GM06990 (cell line): ENCODE results near the gene NIM1K.
"Not testable (repeated sequence)": the region's sequence is repeated elsewhere in the genome, so short reads cannot be mapped to it uniquely, and the experiment has no call there.

Source experiments
- DNase-seq: peaks from one replicate; pipeline ENCODE4 v3.0.0-alpha.2; 2011; ENCODE audit not compliant: insufficient read length; ENCODE audit errors: extremely low read depth
- H3K27me3 ChIP-seq: replicated peaks from 2 replicates; pipeline ENCODE4 v1.6.0; 2011; ENCODE audit warnings: low read length; ENCODE audit not compliant: control insufficient read depth, insufficient read depth
- H3K36me3 ChIP-seq: 2 replicates; pipeline ENCODE4 v1.5.1; 2011; ENCODE audit warnings: low read length; ENCODE audit not compliant: control insufficient read depth, insufficient read depth
- H3K4me3 ChIP-seq: replicated peaks from 2 replicates; pipeline ENCODE4 v1.5.1; 2011; ENCODE audit warnings: low read depth, mild to moderate bottlenecking, control low read depth, low read length
- CTCF ChIP-seq: IDR thresholded peaks from 2 replicates; pipeline ENCODE4 v1.5.1; 2011; ENCODE audit warnings: low read length, control low read depth, mild to moderate bottlenecking, inconsistent platforms; ENCODE audit not compliant: insufficient read depth, poor library complexity, severe bottlenecking

The NIM1K gene

GRCh38 chr5:43256261-43256966 is 64.4 kb downstream of the NIM1K start:
- no peak for DNase-seq
- Histone ChIP-seq H3K36me3 (no peaks in the 10 kb centered on the region), H3K4me3 (no peak overlapping the region), H3K27me3 (no peaks in the 10 kb centered on the region)
- no peak for TF ChIP-seq CTCF

GRCh38 chr5:43258116-43258515 is 66.1 kb downstream of the NIM1K start:
- TF ChIP-seq CTCF = no peak

GRCh38 chr5:43262269-43262668 is 70.2 kb downstream of the NIM1K start:
- not testable (repeated sequence) for H3K27me3 ChIP-seq, H3K36me3 ChIP-seq, H3K4me3 ChIP-seq, DNase-seq

More at GRCh38 chr5:43258116-43258515, 66.1 kb downstream of the NIM1K start:
- Histone ChIP-seq H3K4me3 (no peak overlapping the region), H3K36me3 (no peaks in the 10 kb centered on the region), H3K27me3 (no peaks in the 10 kb centered on the region)
- no peak for DNase-seq

- no peak for TF ChIP-seq CTCF
- Histone ChIP-seq H3K36me3 (no peaks in the 10 kb centered on the region), H3K4me3 (no peak overlapping the region), H3K27me3 (no peaks in the 10 kb centered on the region)
- peak; percentile 30 for DNase-seq
Observed at GRCh38 chr5:43268188-43268820, 76.3 kb downstream of the NIM1K start.

- Histone ChIP-seq H3K27me3 (no peaks in the 10 kb centered on the region), H3K4me3 (no peak overlapping the region), H3K36me3 (no peaks in the 10 kb centered on the region)
- DNase-seq = no peak
- TF ChIP-seq CTCF = no peak
Observed at GRCh38 chr5:43270645-43271044, 78.6 kb downstream of the NIM1K start.

DNA sequence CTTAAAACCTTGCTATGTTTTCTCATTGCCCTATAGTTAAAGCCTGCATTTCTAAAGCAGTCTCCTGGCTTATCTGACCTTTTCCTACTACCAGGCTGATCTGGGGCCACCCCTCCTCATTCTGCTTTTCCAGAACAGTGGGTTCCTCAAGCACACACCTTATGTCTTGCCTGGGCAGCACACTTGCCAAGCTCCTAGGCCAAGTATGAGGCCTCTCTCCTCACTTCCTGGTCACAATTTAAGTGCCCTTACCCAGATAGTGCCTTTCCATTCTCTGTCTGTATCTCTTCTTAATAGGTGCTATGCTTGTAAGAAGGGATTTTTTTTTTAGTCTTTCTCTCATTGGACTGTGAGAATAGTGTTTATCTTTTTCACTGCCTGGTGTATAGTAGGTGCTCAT is 81.5 kb downstream of the NIM1K start:
- Histone ChIP-seq H3K4me3 (no peak overlapping the region), H3K27me3 (no peaks in the 10 kb centered on the region), H3K36me3 (no peaks in the 10 kb centered on the region)
- DNase-seq = no peak
- no peak for TF ChIP-seq CTCF
